SK-N-SH (cell line): Measurements from ENCODE around the gene MAG. TPM values are rescaled to one million over a fixed set of nuclear protein-coding genes. Genes with fewer than 3 reads are reported as not detected.

Experiments used
- CTCF ChIA-PET: fragments of 300-600, 350-600 bp; formaldehyde crosslinking; extraction: SDS; loops from one replicate; lab custom pipeline; 2021; lab: Yijun Ruan, JAX
- POLR2A ChIA-PET: fragments of 350-600 bp; sonication (Branson Sonifier 250); formaldehyde crosslinking; extraction: SDS; loops from one replicate; lab custom pipeline; 2020; ENCODE audit warnings: antibody characterized with exemption, inconsistent platforms; lab: Yijun Ruan, JAX
- DNase-seq: peaks from one replicate; pipeline ENCODE4 v3.0.0; 2012
- H2AFZ ChIP-seq: fragments of 200-600 bp; sonication (generic); 2 replicates; pipeline ENCODE4 v1.8.1; 2016; ENCODE audit warnings: antibody characterized with exemption, mild to moderate bottlenecking, low read depth
- H3F3A ChIP-seq: fragments of 200-600 bp; sonication (generic); replicated peaks from 2 replicates; pipeline ENCODE3; 2016; ENCODE audit warnings: antibody characterized with exemption, mild to moderate bottlenecking; ENCODE audit not compliant: insufficient read depth
- H3K27ac ChIP-seq, 2 experiments: fragments of 200-500 bp in 1 of 2; fragments of 200-600 bp in 1 of 2; sonication (Bioruptor generic) in 1 of 2; sonication (generic), shearing (Covaris generic) in 1 of 2; 2 replicates each; pipeline versions ENCODE4 v1.5.1 to v1.6.1; 2014 to 2016; ENCODE audit warnings: low read depth in 2 of 2, inconsistent platforms in 1 of 2, low read length in 1 of 2, mild to moderate bottlenecking in 1 of 2, mixed read lengths in 1 of 2
- H3K27me3 ChIP-seq: fragments of 200-600 bp; sonication (generic), shearing (Covaris generic); 2 replicates; pipeline ENCODE4 v1.6.1; 2016; ENCODE audit warnings: mixed run types; ENCODE audit not compliant: insufficient read depth
- H3K36me3 ChIP-seq, 2 experiments: fragments of 200-500 bp in 1 of 2; fragments of 200-600 bp in 1 of 2; sonication (Bioruptor generic) in 1 of 2; sonication (generic) in 1 of 2; replicated peaks in 1 of 2; 2 replicates each; pipeline versions ENCODE3 to v1.5.1; 2014 to 2016; ENCODE audit warnings: low read length in 1 of 2, mild to moderate bottlenecking in 1 of 2; ENCODE audit not compliant: insufficient read depth in 2 of 2, control insufficient read depth in 1 of 2
- H3K4me1 ChIP-seq, 2 experiments: fragments of 200-500 bp in 1 of 2; fragments of 200-600 bp in 1 of 2; sonication (Bioruptor generic) in 1 of 2; sonication (generic), shearing (Covaris generic) in 1 of 2; 2 replicates each; pipeline versions ENCODE4 v1.5.1 to v1.6.1; 2014 to 2016; ENCODE audit warnings: low read depth in 1 of 2, low read length in 1 of 2, mixed run types in 1 of 2; ENCODE audit not compliant: insufficient read depth in 2 of 2, control insufficient read depth in 1 of 2
- H3K4me2 ChIP-seq: fragments of 200-600 bp; sonication (generic), shearing (Covaris generic); 2 replicates; pipeline ENCODE4 v1.6.1; 2017; ENCODE audit warnings: mixed run types
- H3K4me3 ChIP-seq, 2 experiments: fragments of 200-500 bp in 1 of 2; fragments of 200-600 bp in 1 of 2; sonication (Bioruptor generic) in 1 of 2; sonication (generic), shearing (Covaris generic) in 1 of 2; 2 replicates each; pipeline versions ENCODE4 v1.5.1 to v1.8.1; 2014 to 2016; ENCODE audit warnings: low read depth in 2 of 2, inconsistent platforms in 1 of 2, low read length in 1 of 2, mild to moderate bottlenecking in 1 of 2, mixed read lengths in 1 of 2, moderate library complexity in 1 of 2
- H3K79me2 ChIP-seq: fragments of 200-600 bp; sonication (generic); 2 replicates; pipeline ENCODE4 v1.8.1; 2017; ENCODE audit warnings: mild to moderate bottlenecking; ENCODE audit not compliant: insufficient read depth
- H3K9ac ChIP-seq: fragments of 200-600 bp; sonication (generic); 2 replicates; pipeline ENCODE4 v1.6.1; 2017; ENCODE audit warnings: mixed run types
- H3K9me2 ChIP-seq: fragments of 200-600 bp; sonication (generic); 2 replicates; pipeline ENCODE4 v1.6.1; 2017; ENCODE audit warnings: mixed run types
- H3K9me3 ChIP-seq: fragments of 200-600 bp; sonication (generic); 2 replicates; pipeline ENCODE4 v1.6.1; 2017; ENCODE audit warnings: mixed run types, mild to moderate bottlenecking, moderate library complexity
- H4K20me1 ChIP-seq: fragments of 200-600 bp; sonication (generic); 2 replicates; pipeline ENCODE4 v1.6.1; 2017; ENCODE audit warnings: mild to moderate bottlenecking, mixed run types; ENCODE audit not compliant: insufficient read depth
- CTCF ChIP-seq: fragments of 200-600 bp; sonication (generic); IDR thresholded peaks from 2 replicates; pipeline ENCODE4 v1.6.1; 2017; ENCODE audit warnings: antibody characterized with exemption, mild to moderate bottlenecking, moderate library complexity
- EP300 ChIP-seq, 2 experiments: IDR thresholded peaks; 2 replicates each; pipeline versions ENCODE4 v1.4.0 to v1.6.1; 2012; ENCODE audit warnings: borderline replicate concordance in 1 of 2, low read depth in 1 of 2, low read length in 1 of 2
- EZH2phosphoT487 ChIP-seq: fragments of 200-600 bp; sonication (generic); IDR thresholded peaks from 2 replicates; pipeline ENCODE4 v1.6.1; 2017; ENCODE audit warnings: low read depth, mixed run types, mild to moderate bottlenecking, antibody characterized with exemption, moderate library complexity, borderline replicate concordance
- FOSL2 ChIP-seq: IDR thresholded peaks from 2 replicates; pipeline ENCODE4 v1.4.0; 2012; ENCODE audit warnings: low read depth, mild to moderate bottlenecking, moderate library complexity, borderline replicate concordance
- FOXM1 ChIP-seq: IDR thresholded peaks from 2 replicates; pipeline ENCODE4 v1.4.0; 2012; ENCODE audit warnings: low read depth, mild to moderate bottlenecking
- GABPA ChIP-seq: IDR thresholded peaks from 2 replicates; pipeline ENCODE4 v1.4.0; 2012; ENCODE audit warnings: low read depth, mild to moderate bottlenecking
- IRF3 ChIP-seq: fragments of 150-350 bp; IDR thresholded peaks from 2 replicates; pipeline ENCODE4 v1.6.1; 2016; ENCODE audit warnings: mild to moderate bottlenecking, low read depth, low read length
- MEF2A ChIP-seq: IDR thresholded peaks from 2 replicates; pipeline ENCODE4 v1.4.0; 2012; ENCODE audit warnings: low read depth, borderline replicate concordance
- NFIC ChIP-seq: IDR thresholded peaks from 2 replicates; pipeline ENCODE4 v1.4.0; 2012; ENCODE audit warnings: borderline replicate concordance
- RAD21 ChIP-seq: IDR thresholded peaks from 2 replicates; pipeline ENCODE4 v1.6.1; 2012; ENCODE audit warnings: mild to moderate bottlenecking, low read length
- RFX5 ChIP-seq: IDR thresholded peaks from 2 replicates; pipeline ENCODE4 v1.6.1; 2012; ENCODE audit warnings: mild to moderate bottlenecking, improper control_type of control experiment, low read length
- RXRA ChIP-seq: IDR thresholded peaks from 2 replicates; pipeline ENCODE4 v1.4.0; 2012; ENCODE audit warnings: low read depth, mild to moderate bottlenecking, borderline replicate concordance
- TAF1 ChIP-seq: IDR thresholded peaks from 2 replicates; pipeline ENCODE4 v1.6.1; 2012; ENCODE audit warnings: low read depth, mild to moderate bottlenecking, low read length, moderate library complexity, borderline replicate concordance
- TEAD4 ChIP-seq: IDR thresholded peaks from 2 replicates; pipeline ENCODE4 v1.4.0; 2012; ENCODE audit warnings: mild to moderate bottlenecking, borderline replicate concordance; ENCODE audit not compliant: insufficient read depth
- USF1 ChIP-seq: IDR thresholded peaks from 2 replicates; pipeline ENCODE4 v1.4.0; 2012; ENCODE audit warnings: low read depth, borderline replicate concordance
- USF2 ChIP-seq: fragments of 150-350 bp; IDR thresholded peaks from 2 replicates; pipeline ENCODE4 v1.6.1; 2017; ENCODE audit warnings: antibody characterized with exemption, low read length, low read depth, borderline replicate concordance
- ZBTB33 ChIP-seq: IDR thresholded peaks from 2 replicates; pipeline ENCODE4 v1.4.0; 2012; ENCODE audit warnings: low read depth, borderline replicate concordance
- WGBS: methylation state at CpG from one replicate; pipeline ENCODE4 v1.1.6; 2017; ENCODE audit warnings: low lambda C conversion rate; 5-methylcytosine and 5-hydroxymethylcytosine counted together
- polyA plus RNA-seq, 3 experiments: library from polyadenylated mRNA; depleted of rRNA; stranded (reverse); fragments of >200 nt; gene quantifications; 2 replicates each; pipeline ENCODE4 v1.2.3, GENCODE V29; 2012

The MAG gene
- polyA plus RNA-seq, 1 of the 3 experiments (the other 2 are of a cell fraction), result not detected

- H3K4me3 ChIP-seq, result no peak overlapping the region
- H3K4me1 ChIP-seq, result no peaks in the 10 kb centered on the region
- H3K79me2 ChIP-seq, result no peaks in the 10 kb centered on the region
- H3K9me3 ChIP-seq, result no peaks in the 10 kb centered on the region
- no peak overlapping the region for H3K27ac ChIP-seq
- WGBS, result 61% methylated on average over 14 of the region's 21 CpGs
- no peak for DNase-seq
- H4K20me1 ChIP-seq, result no peaks in the 10 kb centered on the region
- CTCF ChIA-PET, result interaction anchor here (1.2 kb wide), 1 partner anchor 42 kb away, joined by 5 read pairs; no protein-coding TSS in a partner anchor
- H3K27me3 ChIP-seq, result no peaks in the 10 kb centered on the region
- H3K9me2 ChIP-seq, result no peaks in the 10 kb centered on the region
- H3K4me2 ChIP-seq, result no peak overlapping the region
- no peaks in the 10 kb centered on the region for H3F3A ChIP-seq
- POLR2A ChIA-PET, result interaction anchor here (0.5 kb wide), 1 partner anchor 13 kb away, joined by 3 read pairs; no protein-coding TSS in a partner anchor
- H3K9ac ChIP-seq, result no peak overlapping the region
- TF ChIP-seq RAD21 (no peak), USF1 (no peak), TEAD4 (no peak), CTCF (no peak), FOXM1 (no peak), RFX5 (no peak), ZBTB33 (no peak), NFIC (no peak), RXRA (no peak), FOSL2 (no peak), IRF3 (no peak), USF2 (no peak), EP300 (IDR thresholded peaks at IDR 0.05; ENCODE audit: borderline replicate concordance in 1 of 2, low read depth in 1 of 2, low read length in 1 of 2) (no peak), TAF1 (no peak), EZH2phosphoT487 (no peak), MEF2A (no peak), GABPA (no peak)
- H3K36me3 ChIP-seq, result no peaks in the 10 kb centered on the region
- no peak overlapping the region for H2AFZ ChIP-seq
Measured at GRCh38 chr19:35311901-35312665, 20.1 kb downstream of the MAG start.
